ENCODE measurements around the gene UNKL.

The UNKL gene

GRCh38 chr16:1320097-1320496, 94.4 kb downstream of the UNKL start:
- in situ Hi-C loops (cut with MboI; ENCODE audit: low pct_unique_long_range_greater_than_20kb, low sequenced_read_pairs), result no loop called here
- no peak for DNase-seq

- in situ Hi-C loops (cut with MboI; ENCODE audit: low pct_unique_long_range_greater_than_20kb, low sequenced_read_pairs), result no loop called here
- no peak for DNase-seq
Measured at GRCh38 chr16:1319041-1319440, 95.5 kb downstream of the UNKL start.

- DNase-seq, result no peak
- in situ Hi-C loops (cut with MboI; ENCODE audit: low pct_unique_long_range_greater_than_20kb, low sequenced_read_pairs), result no loop called here
Measured at GRCh38 chr16:1318268-1318545, 96.3 kb downstream of the UNKL start.

- in situ Hi-C loops (cut with MboI; ENCODE audit: low pct_unique_long_range_greater_than_20kb, low sequenced_read_pairs), result no loop called here
- DNase-seq, result no peak
Measured at GRCh38 chr16:1317479-1318267, 96.8 kb downstream of the UNKL start.

GRCh38 chr16:1316033-1316405, 98.5 kb downstream of the UNKL start:
- in situ Hi-C loops (cut with MboI; ENCODE audit: low pct_unique_long_range_greater_than_20kb, low sequenced_read_pairs), result no loop called here
- DNase-seq, result no peak

- no peak for DNase-seq
- in situ Hi-C loops (cut with MboI; ENCODE audit: low pct_unique_long_range_greater_than_20kb, low sequenced_read_pairs), result no loop called here
Measured at GRCh38 chr16:1315081-1316032, 99.1 kb downstream of the UNKL start.

- in situ Hi-C loops (cut with MboI; ENCODE audit: low pct_unique_long_range_greater_than_20kb, low sequenced_read_pairs), result no loop called here
- no peak for DNase-seq
Measured at GRCh38 chr16:1314399-1315068, 100.0 kb downstream of the UNKL start.

- DNase-seq, result no peak
- in situ Hi-C loops (cut with MboI; ENCODE audit: low pct_unique_long_range_greater_than_20kb, low sequenced_read_pairs), result no loop called here
Measured at GRCh38 chr16:1313721-1314369, 100.7 kb downstream of the UNKL start.
